GM11168 (cell line): ENCODE data around the gene FNDC3B.

Experiments
- in situ Hi-C: fragments of 300-500 bp; cut with MboI; formaldehyde crosslinking; loops from one replicate; pipeline ENCODE4 v1.12.0; 2022; ENCODE audit warnings: low sequenced_read_pairs; ENCODE audit not compliant: unreplicated experiment

FNDC3B gene

DNA sequence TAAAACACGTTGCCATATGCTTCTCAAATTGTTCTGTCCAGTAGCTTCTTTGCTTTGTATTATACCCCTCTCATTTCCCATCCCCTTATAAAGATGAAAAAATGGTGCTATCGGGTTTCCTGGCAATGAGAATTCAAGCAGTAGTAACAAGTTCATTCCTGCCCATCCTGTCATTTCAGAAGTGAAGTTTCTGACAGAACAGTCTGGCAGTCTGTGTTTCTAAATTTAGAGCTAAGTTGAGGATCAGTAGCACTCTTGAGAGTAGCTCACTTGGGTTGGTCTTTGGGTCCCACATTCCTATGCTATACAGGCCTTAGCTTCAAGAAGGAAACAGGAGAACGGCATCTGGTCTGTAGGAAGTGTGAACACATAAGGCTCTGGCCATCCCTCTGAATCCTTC, 274.3 kb downstream of the FNDC3B start:
- in situ Hi-C loops, result no loop called here

DNA sequence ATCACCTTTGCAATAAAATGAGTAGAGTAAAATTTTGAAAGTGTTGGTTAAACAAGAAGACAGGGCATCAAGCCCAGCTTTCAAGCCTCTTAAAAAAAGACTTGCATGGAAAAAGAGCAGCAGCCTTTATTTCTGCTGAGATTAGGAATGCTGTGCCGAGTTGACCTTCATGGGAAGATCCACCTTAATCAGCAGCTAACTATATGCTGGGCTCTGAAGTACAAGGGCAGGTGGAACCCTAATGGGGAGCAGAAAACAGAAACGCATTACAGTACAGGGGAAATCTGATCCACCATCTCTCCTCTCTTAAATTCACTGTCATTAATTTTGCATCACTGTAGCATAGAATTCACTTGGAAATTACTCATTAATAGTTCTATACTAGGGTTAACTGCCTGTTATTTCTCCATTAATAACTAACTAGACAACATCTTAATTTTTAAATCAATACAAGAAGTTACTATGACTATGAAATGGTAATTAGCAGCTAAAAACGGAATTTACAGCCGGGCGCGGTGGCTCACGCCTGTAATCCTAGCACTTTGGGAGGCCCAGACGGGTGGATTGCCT, 275.3 kb downstream of the FNDC3B start:
- in situ Hi-C loops, result no loop called here

DNA sequence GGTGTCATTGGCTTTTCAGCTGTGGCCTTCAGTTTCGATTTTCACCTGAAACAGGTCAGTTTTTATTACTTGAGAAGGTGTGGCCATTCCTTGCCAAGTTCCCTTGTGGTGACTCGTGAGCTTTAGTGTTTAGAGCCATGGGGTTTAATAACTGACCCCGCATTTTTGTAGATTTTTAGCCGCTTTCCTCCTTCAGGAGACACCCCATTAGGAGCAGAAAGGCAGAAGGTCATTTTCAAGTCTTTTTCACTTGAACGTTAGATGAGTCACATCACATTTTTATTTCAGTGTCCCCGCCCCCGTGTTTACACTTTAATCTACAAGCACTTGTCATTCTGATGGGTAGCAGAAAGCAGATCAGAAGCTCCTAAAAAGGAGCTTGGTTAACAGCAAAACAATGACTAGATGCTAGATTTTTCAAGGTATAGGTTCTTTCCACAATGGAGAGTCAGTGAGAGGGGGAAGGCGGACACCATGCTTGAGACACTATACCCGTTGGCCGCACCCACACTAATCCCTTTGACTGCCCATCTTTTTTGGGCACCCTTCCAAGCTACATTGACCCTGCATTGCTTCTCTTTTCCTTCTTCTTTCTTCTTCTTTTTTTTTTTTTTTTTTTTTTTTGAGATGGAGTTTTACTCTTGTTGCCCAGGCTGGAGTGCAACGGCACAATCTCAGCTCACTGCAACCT, 276.2 kb downstream of the FNDC3B start:
- in situ Hi-C loops, result no loop called here

DNA sequence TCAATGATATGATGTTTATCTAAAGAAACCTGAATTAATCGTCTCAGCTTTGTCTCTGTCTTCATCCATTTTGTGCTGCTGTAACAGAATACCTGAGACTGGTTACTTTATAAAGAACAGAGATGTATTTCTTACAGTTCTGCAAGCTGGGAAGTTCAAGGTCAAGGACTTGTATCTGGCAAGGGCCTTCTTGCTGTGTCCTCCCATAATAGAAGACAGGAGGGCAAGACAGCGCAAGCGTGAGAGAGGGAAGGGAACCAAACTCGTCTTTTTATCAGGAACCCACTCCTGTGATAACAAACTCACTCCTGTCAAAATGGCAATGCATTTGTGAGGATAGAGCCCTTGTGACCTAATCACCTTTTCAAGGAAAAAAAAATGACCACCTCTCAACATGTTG, 277.4 kb downstream of the FNDC3B start:
- in situ Hi-C loops, result no loop called here

DNA sequence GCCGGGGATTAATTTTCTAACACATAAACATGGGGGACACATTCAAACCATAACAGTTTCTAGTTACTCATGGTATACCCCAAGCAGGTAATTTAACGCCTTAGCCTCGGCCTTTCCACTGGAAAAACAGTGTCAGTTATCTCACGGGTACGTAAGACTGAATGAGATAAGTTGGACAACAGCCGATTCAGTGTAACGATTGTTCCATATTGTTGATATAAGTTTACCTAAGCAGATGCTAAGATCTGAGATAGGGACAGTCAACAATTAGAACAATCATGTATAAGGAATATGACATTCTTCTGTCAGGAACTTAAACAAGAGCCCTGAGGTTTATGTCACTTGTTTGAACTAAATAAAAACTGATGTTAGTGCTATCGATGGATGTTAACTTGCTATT, 278.1 kb downstream of the FNDC3B start:
- in situ Hi-C loops, result no loop called here

DNA sequence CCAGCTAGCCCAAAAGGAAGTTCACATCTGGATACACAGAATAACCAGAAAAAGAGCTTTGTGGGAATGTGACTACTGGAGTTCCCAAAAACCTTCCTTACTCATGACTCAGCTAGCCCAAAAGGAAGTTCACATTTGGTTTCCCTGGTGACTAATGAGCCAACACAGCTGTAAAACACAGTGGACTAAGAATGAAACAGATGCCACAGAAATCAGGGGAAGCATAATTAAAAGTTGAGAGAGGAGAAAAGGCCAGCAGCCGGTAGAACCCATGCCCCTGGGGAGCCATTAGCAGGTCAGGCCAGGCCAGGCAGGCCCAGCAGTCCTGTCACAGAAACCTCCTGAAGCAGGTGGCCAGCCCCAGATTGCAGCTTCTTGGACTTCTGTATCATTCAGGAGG, 278.6 kb downstream of the FNDC3B start:
- in situ Hi-C loops, result no loop called here

DNA sequence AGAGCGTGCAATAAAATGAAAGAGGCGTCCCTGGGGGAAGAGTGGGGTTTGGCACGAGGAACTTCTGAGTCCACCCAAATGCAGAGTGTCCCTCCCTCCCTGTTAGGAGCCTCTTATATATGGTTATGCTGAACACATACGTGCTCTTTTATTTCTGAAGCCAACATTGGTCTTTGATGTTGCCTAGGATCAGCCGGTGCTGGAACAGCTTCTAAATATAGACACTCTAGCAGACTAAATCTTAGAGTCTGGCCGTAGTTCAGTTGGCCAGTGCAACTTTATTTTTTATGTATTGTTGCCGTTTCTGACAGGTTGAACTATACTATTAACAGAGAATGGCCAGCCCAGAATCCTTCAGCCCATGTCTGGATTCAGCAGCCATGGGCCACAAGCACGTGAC, 280.2 kb downstream of the FNDC3B start:
- in situ Hi-C loops, result no loop called here

DNA sequence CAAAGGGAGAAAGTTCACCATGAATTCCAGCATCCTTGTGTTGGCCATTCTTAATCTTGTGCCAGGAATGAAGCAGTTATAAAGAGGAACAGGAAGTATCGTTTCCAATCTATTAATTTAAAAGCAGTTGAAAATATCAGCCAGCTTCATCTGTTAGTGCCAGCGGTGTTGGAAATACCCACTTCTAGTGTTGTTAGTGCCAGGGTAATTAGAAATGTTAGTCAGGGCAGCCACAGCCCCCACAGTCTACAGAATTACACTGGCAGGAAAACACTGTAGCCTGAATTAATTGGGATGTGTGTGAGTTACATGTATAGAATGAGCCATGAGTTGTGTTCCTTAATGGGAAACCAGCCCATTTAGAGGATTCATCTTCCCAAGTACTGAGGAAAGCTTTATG, 281.1 kb downstream of the FNDC3B start:
- in situ Hi-C loops, result no loop called here

DNA sequence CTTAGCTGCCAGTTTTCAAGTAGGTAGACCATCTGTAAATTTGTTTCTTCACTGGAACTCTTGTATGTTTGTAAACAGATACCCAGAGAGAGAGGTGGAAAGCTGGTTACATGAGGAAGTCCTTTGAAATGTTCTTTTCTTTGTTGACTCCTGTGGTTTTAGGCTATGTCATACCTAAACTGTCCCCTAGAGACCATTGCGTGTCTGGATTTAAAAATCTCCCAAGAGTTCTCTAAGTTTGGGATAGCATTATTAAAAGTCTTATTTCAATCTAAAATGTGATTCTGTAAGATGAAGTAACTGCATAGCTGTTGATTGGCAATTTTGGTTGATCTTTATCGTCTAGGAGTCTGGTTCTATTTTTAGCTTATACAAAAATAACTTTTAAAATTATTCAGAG, 281.7 kb downstream of the FNDC3B start:
- in situ Hi-C loops, result no loop called here

DNA sequence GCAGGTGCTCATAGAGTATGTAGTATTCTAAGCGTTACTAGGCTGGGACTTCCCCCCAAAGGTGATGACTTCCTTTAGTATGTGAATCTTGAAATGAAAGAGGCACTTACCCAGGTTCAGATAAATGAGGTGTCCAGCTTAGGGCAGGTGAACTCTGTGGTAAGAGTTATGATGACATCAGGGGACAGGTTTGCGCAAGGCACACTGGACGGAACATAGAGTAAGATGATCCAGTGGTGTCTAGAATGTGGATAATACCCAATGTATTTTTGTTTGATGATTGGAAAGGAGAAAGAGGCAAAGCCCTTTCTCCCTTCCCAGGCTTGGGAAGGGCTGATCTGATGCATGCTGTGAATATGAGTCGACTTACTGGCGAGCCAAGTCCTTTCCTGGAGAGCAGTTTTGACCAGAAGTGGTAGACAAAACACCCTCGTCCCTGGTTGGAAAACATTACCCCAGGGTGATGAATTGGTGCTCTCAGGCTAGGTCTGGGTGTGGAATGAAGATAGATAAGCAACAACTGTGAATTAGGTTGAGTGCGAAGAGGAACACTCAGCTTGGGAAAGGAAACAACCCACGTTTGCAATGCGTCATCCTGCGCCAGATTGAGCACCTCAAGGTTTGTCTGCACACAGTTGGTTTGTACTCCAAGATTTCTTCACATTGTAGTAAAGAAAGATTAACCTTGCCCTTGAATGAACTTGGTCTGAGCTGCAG, 284.7 kb downstream of the FNDC3B start:
- in situ Hi-C loops, result no loop called here

DNA sequence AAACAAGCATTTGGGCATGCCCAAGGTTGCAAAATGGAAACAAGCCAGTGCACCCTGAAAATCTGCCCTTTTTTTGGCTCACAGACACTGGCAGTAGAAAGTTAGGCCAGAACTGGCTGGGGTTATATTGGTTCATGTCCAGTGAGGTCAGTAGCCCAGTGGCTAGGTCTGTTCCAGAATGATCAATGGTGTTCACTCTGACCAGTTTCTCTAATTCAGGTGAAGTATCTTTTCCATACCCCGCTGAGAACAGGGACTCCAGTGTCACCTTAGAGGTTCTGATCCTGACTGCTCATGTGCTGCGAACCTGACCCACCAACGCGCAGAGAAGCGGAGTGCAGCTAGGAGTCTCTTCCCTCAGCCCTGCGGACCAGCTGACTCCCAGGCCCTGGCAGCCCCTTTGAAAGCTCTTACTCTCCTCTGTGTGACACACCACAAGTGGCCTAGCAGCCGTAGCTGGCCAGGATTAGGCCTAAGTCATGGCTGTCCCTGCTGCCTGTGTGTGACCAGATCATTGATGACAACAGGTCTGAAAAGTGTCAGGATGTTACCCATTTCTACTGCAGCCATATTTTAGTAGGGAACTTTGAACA, 285.3 kb downstream of the FNDC3B start:
- in situ Hi-C loops, result no loop called here

DNA sequence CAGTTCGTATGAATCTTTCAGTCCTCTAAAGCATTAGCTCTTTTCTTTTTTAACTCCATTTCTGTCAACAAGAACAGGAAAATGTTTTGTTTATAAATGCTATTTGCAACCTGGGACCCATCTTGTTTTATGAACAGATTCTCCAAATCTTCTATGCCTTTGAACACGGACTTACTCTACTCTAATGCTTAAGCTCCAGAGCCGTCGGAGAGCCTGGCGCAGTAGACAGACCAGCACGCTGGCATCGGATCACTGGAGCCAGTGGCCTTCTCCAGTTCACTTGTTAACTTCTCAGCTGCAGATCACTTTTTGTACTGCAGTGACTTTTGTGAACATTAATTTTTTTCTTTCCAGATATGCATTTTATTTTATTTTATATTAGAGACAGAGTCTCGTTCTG, 286.1 kb downstream of the FNDC3B start:
- in situ Hi-C loops, result no loop called here

DNA sequence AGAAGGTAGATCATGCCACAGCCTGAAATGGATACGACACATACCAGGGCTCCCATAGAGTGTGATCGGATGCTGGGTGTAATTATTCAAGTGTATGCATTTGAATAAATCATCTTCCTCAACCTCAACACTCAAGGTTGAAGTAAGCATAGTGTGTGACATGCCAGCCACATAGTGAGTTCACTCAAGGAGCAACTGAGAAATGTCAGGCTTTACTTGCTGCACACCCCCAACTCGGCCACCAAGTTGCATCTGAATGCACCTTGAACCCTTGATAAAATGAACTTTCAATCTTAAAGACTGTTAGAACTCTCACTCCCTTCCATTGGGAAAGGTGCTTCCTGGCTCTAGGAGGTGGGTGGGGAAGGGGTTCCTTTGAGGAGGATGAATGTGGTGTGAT, 287.6 kb downstream of the FNDC3B start:
- in situ Hi-C loops, result no loop called here

DNA sequence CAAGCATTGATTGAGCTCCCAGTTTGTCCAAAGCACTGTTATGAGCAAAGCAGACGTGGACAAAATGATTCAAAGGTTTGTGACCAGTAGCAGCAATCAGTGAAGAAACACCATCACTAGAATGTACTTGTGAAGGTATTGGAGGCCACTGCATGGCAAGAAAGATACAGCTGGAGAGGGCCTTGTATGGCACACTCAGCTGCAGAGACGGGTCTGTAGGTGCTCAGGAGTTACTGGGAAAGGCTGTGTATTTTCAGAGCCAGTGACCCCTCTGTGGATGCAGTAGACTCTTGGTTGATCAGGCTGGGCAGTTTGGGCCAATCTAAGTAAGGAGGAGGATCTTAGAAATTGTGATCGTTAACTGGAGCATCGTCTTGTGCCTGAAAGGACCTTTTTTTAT, 288.9 kb downstream of the FNDC3B start:
- in situ Hi-C loops, result no loop called here

DNA sequence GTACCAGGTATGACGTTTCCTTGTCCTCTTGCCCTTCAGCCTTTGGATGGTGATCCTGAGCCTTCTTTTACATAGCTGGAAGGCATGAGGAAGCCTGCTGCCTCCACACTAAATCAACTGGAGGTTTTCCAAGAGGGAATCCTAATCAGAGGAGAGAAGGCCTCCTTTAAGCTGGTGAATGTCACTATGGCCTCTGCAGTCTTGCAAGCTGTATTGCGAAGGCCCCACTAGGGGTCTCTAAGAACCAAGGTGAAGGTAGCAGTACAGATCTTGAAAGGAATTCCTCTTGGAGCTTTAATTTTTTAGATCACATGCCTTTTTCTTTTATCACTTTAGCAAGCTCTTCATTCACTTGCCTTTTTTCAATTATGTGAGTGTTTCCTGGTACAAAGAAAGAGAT, 289.7 kb downstream of the FNDC3B start:
- in situ Hi-C loops, result no loop called here

DNA sequence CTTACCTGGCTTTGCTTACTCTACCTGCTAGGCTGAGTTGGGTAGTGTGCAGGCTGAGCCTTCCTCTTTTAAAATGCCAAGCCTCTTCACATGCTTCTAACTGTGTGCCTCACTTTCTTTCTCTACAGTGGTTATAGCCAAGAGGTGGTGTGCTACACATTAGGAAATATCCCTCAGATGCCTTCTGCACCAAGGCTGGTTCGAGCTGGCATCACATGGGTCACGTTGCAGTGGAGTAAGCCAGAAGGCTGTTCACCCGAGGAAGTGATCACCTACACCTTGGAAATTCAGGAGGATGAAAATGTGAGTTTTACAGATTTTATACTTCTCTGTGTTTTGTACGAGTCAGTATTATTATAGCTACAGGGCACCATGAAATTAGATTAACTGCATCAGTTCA, 291.0 kb downstream of the FNDC3B start:
- in situ Hi-C loops, result no loop called here

DNA sequence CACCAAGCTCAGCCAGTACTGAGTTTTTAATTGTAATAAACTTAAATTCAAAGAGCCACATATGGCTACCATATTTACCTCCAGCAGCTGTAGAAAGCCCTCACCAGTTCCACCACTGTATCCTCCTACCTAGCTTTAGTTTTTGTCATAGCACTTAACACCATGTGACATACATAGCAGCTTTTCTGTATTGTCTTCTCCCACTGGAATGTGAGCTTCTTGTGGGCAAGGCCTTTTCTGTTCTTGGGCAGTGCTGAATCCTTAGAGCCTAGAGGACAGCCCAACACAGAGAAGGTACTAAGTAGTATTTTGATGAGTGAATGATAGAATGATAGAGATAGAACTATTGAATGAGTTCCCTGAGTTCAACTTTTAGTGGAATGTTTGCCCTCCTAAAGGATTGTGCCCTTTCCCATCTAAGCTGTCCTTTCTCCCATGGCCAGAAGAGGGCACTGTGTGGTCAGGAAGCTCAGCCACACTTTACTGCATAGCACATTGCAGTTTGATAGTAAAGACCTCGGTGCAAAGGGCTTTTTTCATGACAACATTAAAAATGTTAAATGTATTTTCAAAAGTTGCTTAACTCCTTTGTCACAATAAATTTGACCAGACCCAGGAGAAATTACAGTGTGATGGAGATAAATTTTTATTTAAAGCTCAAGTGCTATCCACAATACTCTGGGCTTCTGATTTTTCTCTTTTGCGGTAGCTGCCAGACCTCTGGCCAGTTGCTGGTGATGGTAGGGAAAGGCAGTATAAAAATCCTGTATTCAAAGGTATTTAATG, 293.1 kb downstream of the FNDC3B start:
- in situ Hi-C loops, result no loop called here

DNA sequence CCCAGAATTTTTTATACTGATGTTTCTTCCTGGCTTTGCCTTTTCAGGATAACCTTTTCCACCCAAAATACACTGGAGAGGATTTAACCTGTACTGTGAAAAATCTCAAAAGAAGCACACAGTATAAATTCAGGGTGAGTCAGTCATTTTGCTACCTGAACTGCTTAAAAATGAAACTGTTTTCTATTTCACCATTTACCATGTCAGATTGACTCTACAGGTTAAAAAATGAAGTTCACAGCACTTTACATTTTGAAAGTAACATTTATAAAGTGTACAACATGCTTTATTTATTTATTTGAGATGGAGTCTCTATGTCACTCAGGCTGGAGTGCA, 293.6 kb downstream of the FNDC3B start:
- in situ Hi-C loops, result no loop called here

DNA sequence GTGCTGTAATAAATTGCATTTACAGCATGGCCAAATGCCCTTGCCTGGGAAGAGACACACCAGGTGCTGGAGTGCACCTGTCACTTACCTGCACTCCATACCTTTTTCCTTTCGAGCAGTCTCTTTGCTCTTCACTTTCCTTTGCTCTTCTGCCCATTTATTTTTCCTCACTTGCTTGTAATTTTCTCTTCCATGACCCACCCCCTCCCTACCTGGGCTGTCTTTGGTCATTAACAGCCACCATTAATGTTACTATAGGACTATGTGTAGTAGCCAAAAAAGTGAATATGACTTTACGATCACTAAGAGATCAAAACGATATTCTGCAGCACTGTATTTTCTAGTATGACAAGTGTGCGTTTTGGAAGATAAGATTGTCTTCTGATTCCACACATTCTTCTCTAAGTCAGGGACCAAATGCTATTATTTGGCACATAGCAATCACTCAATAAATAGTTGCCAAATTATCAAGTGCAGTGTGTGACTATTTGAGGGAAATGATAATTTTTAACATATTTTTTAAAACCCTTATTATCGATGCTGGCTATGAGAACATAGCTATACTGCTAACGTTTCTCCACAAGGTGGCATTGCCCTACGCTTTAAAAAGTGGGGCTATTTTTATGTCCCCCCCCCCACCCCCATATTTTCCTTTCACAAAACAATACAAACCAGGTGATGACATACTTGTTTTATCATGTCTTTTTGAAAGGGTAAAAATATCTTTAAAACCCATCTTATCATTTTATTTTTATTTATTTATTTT, 294.5 kb downstream of the FNDC3B start:
- in situ Hi-C loops, result no loop called here

DNA sequence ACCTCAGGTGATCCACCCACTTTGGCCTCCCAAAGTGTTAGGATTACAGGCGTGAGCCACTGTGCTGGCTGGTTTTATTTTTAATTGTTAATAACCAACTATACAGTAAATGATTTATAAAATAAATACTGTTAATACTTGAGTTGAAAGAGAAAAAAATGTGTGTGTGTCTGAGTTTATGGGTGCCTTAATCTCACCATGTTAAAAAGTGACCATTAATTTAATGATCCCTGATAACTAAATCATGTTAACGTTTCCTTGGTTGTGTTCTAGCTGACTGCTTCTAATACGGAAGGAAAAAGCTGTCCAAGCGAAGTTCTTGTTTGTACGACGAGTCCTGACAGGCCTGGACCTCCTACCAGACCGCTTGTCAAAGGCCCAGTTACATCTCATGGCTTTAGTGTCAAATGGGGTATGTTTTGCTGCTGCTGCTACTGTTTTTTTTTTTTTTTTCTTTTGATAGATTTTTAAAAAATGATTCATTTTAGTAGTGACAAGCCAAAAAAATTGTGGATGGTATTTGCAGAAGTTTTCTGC, 295.4 kb downstream of the FNDC3B start:
- in situ Hi-C loops, result no loop called here
